HG02852 (cell line): Measurements from ENCODE around the gene ZMYM3.

Experiments used
- ATAC-seq: cut with Tn5 transposase; IDR thresholded peaks from one replicate; pipeline ENCODE4 v1.9.1; 2021; ENCODE audit warnings: mild to moderate bottlenecking, moderate library complexity; ENCODE audit not compliant: unreplicated experiment

ZMYM3 gene

GRCh38 chrX:71214604-71215337 lies 39.2 kb downstream of the ZMYM3 start:
- no peak for ATAC-seq

- no peak for ATAC-seq
These were observed 39.8 kb downstream of the ZMYM3 start for GRCh38 chrX:71214152-71214551.

GRCh38 chrX:71212536-71212935 lies 41.4 kb downstream of the ZMYM3 start:
- no peak for ATAC-seq

- no peak for ATAC-seq
These were observed 43.1 kb downstream of the ZMYM3 start for GRCh38 chrX:71210816-71211215.

- ATAC-seq: no peak
These were observed 54.5 kb downstream of the ZMYM3 start for GRCh38 chrX:71199252-71200008.

GRCh38 chrX:71198066-71198465 lies 55.9 kb downstream of the ZMYM3 start:
- no peak for ATAC-seq

- ATAC-seq: peak; percentile 44
These were observed 57.8 kb downstream of the ZMYM3 start for GRCh38 chrX:71195964-71196649.

- ATAC-seq: no peak
These were observed 62.7 kb downstream of the ZMYM3 start for GRCh38 chrX:71191248-71191647.
